NCI-H82 treated with DMSO at 0.1 percent for 48 hours (cell line): ENCODE measurements around the gene ZNF710.

ENCODE experiments used
- DNase-seq: peaks from one replicate; lab custom pipeline; 2025; ENCODE audit not compliant: unreplicated experiment; lab: John Stamatoyannopoulos, UW

The ZNF710 gene

DNA sequence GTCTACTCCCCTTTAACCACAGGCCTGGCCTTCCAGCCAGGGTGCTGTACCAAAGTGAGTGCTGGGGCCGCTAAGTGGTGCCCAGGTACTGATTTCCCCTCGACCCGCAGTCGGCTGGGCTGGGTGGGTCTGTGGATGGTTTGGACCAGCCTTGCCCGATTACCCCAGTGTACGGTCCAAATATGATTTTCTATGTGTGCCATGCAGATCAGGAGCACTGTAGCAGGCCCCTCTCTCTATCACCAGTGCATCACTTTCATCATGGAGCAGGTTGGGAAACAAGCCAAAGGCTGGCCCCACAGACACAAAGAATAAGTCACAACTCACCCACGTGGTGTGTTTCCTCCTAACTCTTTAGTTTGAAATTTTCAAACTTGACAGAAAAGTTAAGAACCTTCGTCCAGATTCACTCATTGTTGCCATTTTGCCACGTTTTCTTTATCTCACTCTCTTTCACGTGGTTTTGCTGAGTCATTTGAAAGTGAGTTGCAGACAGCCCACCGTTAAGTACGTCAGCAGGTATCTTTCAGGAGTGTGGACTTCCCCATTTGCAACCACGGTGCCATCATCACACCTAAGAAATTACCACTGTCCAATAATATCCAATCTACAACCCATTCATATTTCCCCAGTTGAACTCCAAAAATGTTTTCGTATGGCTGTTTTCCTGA is 37.0 kb downstream of the ZNF710 start:
- DNase-seq = no peak

- no peak for DNase-seq
These were observed 37.5 kb downstream of the ZNF710 start for GRCh38 chr15:90038632-90039095.

DNA sequence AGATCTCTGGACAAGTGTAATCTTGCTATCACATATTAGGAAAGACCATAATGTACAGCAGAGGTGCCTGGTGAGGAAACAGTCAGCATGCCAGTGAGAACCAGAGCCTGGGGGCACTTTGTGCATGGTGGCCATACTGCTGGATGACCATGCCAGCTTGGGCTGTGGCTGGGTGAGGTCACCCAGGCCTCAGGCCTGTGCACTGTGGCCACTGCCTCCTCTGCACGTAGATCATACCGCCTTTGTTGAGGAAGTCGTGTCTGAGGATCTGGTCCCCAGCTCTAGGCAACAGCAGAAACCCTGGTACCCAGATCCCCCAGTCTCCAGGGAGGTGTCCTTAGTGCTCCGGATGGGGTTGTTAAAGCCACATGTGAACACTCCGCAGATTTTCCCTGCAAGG is 38.9 kb downstream of the ZNF710 start:
- DNase-seq = no peak

DNA sequence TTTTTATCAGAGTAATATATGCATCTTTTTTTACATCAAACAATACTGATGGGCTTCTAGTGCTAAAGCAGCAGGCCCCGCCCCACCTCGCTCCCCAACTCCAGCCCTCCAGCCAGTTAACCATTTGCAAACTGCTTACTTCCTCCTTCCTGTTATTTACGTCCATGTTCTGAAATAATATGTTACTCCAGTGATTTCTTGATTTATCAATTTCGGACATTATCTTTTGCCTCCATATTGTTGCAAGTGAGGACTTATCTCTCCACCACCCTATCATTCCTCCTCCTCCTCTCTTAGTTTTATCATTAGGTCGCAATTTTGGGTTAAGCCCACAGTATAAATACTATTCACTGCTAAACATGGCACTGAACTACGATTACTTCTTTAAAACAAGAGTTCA is 39.5 kb downstream of the ZNF710 start:
- DNase-seq = no peak

- no peak for DNase-seq
These were observed 41.2 kb downstream of the ZNF710 start for GRCh38 chr15:90042356-90042755.

GRCh38 chr15:90042766-90043529 is 41.8 kb downstream of the ZNF710 start:
- no peak for DNase-seq

DNA sequence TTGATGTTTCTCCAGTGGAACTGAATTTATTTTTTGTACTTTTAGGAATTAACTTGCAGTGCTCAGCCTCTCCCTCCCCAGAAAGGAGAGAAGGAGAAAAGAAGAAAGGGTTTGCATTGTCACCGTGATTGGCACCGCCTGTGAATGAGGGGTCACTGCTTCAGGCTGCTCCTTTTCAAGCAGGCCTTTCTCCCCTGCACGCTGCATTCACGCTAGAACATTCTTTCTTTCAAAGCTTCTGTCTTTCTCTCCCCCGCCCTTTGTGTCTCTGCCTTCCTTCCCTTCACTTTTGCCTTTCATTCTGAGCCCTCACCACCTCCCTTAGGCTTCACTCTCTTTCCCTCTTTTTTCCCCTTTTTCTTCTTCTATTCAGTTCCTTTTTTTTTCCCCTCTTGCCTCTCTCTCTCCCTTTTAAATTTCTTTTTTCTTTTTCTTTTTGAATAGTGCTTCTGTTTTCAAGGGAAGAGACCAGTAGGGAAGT is 42.4 kb downstream of the ZNF710 start:
- no peak for DNase-seq

DNA sequence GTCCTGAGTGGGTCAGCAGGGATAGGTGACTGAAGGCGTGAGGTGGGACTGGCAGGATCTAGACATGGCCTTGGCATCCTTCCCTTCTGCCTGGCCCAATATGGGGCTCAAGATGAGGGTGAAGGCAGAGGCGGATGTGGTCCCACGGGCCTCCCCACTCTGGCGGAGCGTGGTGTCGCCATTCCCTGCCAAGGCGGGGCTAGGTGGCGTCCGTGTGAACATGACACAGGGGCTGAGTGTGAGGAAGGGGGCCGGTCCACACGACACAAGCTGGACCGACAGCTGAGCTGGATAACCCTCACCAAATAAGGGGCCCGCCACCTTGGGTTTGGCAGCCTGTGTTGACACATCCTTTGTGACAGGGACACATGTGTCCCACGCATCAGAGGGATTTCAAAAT is 43.1 kb downstream of the ZNF710 start:
- DNase-seq = no peak

GRCh38 chr15:90044916-90045371 is 43.8 kb downstream of the ZNF710 start:
- DNase-seq = no peak

DNA sequence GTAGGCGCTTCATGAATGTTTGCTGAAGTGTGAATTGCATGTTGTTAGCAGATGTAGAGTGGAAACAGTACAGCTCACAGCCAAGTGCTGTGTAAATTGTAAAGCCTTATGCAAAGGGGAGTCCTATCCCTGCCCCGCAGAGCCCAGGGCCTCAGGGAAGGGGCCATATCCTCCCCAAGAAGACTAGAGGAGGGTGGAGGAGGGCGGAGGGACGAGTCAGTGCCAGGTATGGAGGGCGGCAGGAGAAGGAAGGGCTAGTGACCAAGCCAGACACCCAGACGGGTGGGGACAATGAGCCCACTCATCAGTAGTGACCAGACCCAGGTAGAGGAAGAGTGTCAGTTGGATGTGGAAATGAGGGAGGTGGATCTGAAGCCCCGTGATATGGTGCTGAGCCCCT is 45.2 kb downstream of the ZNF710 start:
- DNase-seq = no peak

GRCh38 chr15:90046911-90047392 is 45.8 kb downstream of the ZNF710 start:
- DNase-seq = no peak

- no peak for DNase-seq
These were observed 46.9 kb downstream of the ZNF710 start for GRCh38 chr15:90047956-90048575.

DNA sequence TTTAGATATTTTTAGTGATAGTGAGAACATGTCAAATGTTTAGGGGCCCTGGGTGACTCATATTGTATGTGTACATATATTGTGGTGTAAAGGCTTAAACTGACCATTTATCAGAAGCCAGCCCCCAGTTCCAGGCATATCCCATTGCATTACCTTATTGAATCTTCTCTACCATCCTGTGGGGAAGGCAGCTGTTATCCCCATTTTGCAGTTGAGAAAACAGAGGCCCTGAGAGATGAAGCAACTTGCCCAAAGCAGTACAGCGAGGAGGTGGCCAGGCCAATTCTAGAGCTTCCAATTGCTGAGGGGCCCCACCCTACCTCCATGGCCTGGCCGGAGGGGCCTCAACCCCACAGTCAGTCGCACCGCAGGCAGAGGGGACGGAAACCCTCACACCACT is 47.9 kb downstream of the ZNF710 start:
- no peak for DNase-seq

DNA sequence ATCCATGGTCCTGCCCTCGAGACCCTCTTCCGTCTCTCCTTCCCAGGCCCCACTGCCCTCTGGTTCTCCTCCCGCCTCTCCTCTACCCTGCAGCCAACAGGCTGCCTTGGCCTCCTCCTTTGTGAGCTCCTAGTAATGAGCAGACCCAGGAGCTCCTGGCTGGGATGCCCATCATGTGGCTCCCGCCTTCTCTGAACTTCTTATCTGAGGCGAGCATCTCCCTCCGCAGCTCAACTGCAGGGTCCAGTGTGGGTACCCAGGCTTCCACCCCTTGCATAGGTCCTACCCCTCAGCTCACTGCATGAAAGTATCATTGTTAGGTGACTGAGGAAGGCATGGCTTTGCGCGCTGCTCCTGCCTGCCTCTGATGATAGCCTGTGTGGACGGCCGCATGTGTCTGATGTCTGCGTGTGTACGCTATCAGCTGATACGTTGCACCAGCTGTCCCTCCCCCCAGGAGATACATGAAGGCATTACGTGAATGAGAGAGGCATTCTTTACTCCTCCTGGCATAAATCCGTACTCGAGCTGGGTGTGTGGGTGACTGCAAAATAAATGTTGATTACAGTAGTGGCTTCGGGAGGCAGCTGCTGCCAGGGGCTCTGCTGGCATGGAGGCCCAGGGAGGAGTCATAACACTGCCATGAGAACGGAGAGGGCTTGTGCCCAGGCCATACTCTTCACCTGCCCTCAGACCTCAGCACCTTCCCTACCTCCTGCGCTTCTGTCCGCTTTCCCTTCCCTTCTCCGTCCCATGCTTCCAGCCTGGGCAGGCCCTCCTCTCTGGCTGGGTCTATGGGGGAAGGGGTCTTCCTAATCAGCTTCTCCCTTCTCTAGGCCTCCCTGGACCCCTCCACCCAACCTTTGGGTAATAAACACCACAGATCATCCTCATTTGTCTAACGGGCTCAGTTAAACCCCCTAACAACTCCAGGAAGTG is 48.8 kb downstream of the ZNF710 start:
- no peak for DNase-seq

DNA sequence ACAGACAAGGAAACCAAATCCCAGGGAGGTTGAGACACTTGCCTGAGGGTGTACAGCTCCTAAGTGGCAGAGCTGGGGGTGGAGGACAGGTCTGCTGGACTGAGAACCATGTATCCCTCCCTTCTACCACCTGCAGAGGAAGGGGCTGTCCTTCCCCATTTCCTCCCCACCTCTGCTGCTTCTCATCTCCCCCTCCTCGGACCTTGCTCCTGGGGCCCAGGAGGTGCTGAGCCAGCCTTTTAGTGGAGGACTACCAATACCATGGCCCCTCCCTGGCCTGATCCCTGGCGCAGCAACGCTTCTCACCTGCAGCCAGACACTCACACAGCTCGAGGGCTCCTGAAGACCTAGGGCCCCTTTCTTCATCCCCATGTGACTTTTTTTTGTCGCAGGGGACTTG is 50.8 kb downstream of the ZNF710 start:
- no peak for DNase-seq

GRCh38 chr15:90053685-90054466 is 52.8 kb downstream of the ZNF710 start:
- no peak for DNase-seq

GRCh38 chr15:90054618-90055097 is 53.5 kb downstream of the ZNF710 start:
- no peak for DNase-seq

GRCh38 chr15:90055182-90055581 is 54.1 kb downstream of the ZNF710 start:
- DNase-seq = no peak

DNA sequence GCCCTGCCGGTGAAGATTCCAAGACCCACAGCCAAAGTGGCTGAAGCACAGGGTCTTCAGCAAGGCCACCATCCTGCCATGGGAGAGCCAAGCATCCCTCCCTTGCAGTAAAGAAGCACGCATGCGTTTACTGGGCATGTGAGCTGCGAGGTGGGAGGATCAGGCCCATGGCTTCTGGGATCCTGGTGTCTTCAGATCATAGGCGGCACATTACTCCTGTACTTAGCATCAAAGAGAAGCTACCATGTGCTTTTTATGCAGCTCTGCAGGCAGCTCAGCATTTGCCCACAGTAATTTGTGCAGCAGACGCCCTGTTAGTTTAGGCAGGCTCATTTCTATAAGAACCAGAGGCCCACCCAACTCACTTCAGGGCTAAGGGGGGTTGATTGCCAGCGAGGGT is 55.4 kb downstream of the ZNF710 start:
- no peak for DNase-seq

- no peak for DNase-seq
These were observed 57.2 kb downstream of the ZNF710 start for GRCh38 chr15:90058308-90058707.
